ENCODE results near the gene MAL.

The MAL gene

GRCh38 chr2:95006588-95006987 is 18.9 kb upstream of the MAL start:
- H3K27ac ChIP-seq: no peak overlapping the region
- no peak for TF ChIP-seq CTCF (conservative IDR thresholded peaks at IDR 0.05)

- TF ChIP-seq CTCF (conservative IDR thresholded peaks at IDR 0.05): no peak
- H3K27ac ChIP-seq: no peak overlapping the region
Observed at GRCh38 chr2:95007031-95007609, 18.4 kb upstream of the MAL start.

- H3K27ac ChIP-seq: no peak overlapping the region
- no peak for TF ChIP-seq CTCF (conservative IDR thresholded peaks at IDR 0.05)
Observed at GRCh38 chr2:95007822-95008221, 17.7 kb upstream of the MAL start.

- H3K27ac ChIP-seq: no peak overlapping the region
- TF ChIP-seq CTCF (conservative IDR thresholded peaks at IDR 0.05): no peak
Observed at GRCh38 chr2:95008306-95008705, 17.2 kb upstream of the MAL start.

- H3K27ac ChIP-seq: no peak overlapping the region
- no peak for TF ChIP-seq CTCF (conservative IDR thresholded peaks at IDR 0.05)
Observed at GRCh38 chr2:95008996-95009395, 16.5 kb upstream of the MAL start.

- no peak for TF ChIP-seq CTCF (conservative IDR thresholded peaks at IDR 0.05)
- no peak overlapping the region for H3K27ac ChIP-seq
Observed at GRCh38 chr2:95009412-95009811, 16.1 kb upstream of the MAL start.

- no peak overlapping the region for H3K27ac ChIP-seq
- no peak for TF ChIP-seq CTCF (conservative IDR thresholded peaks at IDR 0.05)
Observed at GRCh38 chr2:95010126-95010525, 15.4 kb upstream of the MAL start.
